HEK293 (cell line): ENCODE results near the gene PHLDB3.
A peak's percentile ranks its signal among the peaks of the same experiment; 100 is the strongest.

Experiments used
- IKZF3 ChIP-seq: fragments of 450-650 bp; IDR thresholded peaks from 2 replicates; pipeline ENCODE4 v1.5.0; 2018; ENCODE audit warnings: missing biosample characterization, mild to moderate bottlenecking, missing genetic modification characterization, moderate library complexity
- PRDM1 ChIP-seq: fragments of 450-650 bp; formaldehyde crosslinking; IDR thresholded peaks from 2 replicates; pipeline ENCODE4; 2016; ENCODE audit warnings: missing biosample characterization, missing genetic modification characterization
- YY1 ChIP-seq: fragments of 450-650 bp; formaldehyde crosslinking; IDR thresholded peaks from 2 replicates; pipeline ENCODE4 v1.5.1; 2018; ENCODE audit warnings: missing biosample characterization, missing genetic modification characterization
- ZNF114 ChIP-seq: fragments of 450-650 bp; formaldehyde crosslinking; IDR thresholded peaks from 2 replicates; pipeline ENCODE4 v1.5.0; 2017; ENCODE audit warnings: missing biosample characterization, missing genetic modification characterization
- ZNF133 ChIP-seq: fragments of 450-650 bp; formaldehyde crosslinking; IDR thresholded peaks from 2 replicates; pipeline ENCODE4 v1.5.1; 2016; ENCODE audit warnings: missing biosample characterization, missing genetic modification characterization
- ZNF16 ChIP-seq: fragments of 450-650 bp; formaldehyde crosslinking; IDR thresholded peaks from 2 replicates; pipeline ENCODE4 v1.5.1; 2016; ENCODE audit warnings: low read depth, missing biosample characterization, missing genetic modification characterization
- ZNF274 ChIP-seq, 2 experiments: fragments of 200-500 bp in 1 of 2; fragments of 450-650 bp in 1 of 2; sonication (Bioruptor generic) in 1 of 2; formaldehyde crosslinking in 1 of 2; IDR thresholded peaks; 2 replicates each; pipeline versions ENCODE4 v1.5.1 to v1.6.1; 2014 to 2016; ENCODE audit warnings: borderline replicate concordance in 1 of 2, inconsistent platforms in 1 of 2, low read length in 1 of 2, missing biosample characterization in 1 of 2, missing genetic modification characterization in 1 of 2
- ZNF335 ChIP-seq: fragments of 450-650 bp; formaldehyde crosslinking; conservative IDR thresholded peaks from 2 replicates; pipeline ENCODE4 v1.5.1; 2016; ENCODE audit warnings: missing biosample characterization, missing genetic modification characterization
- ZNF37A ChIP-seq: fragments of 450-650 bp; IDR thresholded peaks from 2 replicates; pipeline ENCODE4 v1.5.1; 2018; ENCODE audit warnings: missing biosample characterization, missing genetic modification characterization
- ZNF391 ChIP-seq: fragments of 450-650 bp; formaldehyde crosslinking; IDR thresholded peaks from 2 replicates; pipeline ENCODE4 v1.5.1; 2016; ENCODE audit warnings: low read depth, missing biosample characterization, missing genetic modification characterization, borderline replicate concordance
- ZNF404 ChIP-seq: fragments of 450-650 bp; formaldehyde crosslinking; IDR thresholded peaks from 2 replicates; pipeline ENCODE4 v1.5.1; 2017; ENCODE audit warnings: missing biosample characterization, missing genetic modification characterization
- ZNF654 ChIP-seq: fragments of 450-650 bp; formaldehyde crosslinking; IDR thresholded peaks from 2 replicates; pipeline ENCODE4 v1.5.1; 2016; ENCODE audit warnings: low read depth, missing biosample characterization, missing genetic modification characterization
- ZNF768 ChIP-seq: fragments of 450-650 bp; formaldehyde crosslinking; IDR thresholded peaks from 2 replicates; pipeline ENCODE4 v1.5.1; 2018; ENCODE audit warnings: missing biosample characterization, mild to moderate bottlenecking, missing genetic modification characterization
- ZXDB ChIP-seq: fragments of 450-650 bp; formaldehyde crosslinking; IDR thresholded peaks from 2 replicates; pipeline ENCODE4 v1.5.1; 2016; ENCODE audit warnings: missing biosample characterization, missing genetic modification characterization
- TF ChIP-seq, protein P1 (sequence below): fragments of 450-650 bp; IDR thresholded peaks from 2 replicates; pipeline ENCODE4 v1.5.1; 2018; ENCODE audit warnings: missing biosample characterization, missing genetic modification characterization
- TF ChIP-seq, protein P2 (sequence below): fragments of 450-650 bp; formaldehyde crosslinking; IDR thresholded peaks from 2 replicates; pipeline ENCODE4 v1.5.1; 2017; ENCODE audit warnings: missing biosample characterization, missing genetic modification characterization
- TF ChIP-seq, protein P3 (sequence below): fragments of 450-650 bp; formaldehyde crosslinking; IDR thresholded peaks from 2 replicates; pipeline ENCODE4 v1.5.1; 2016; ENCODE audit warnings: missing biosample characterization, missing genetic modification characterization
- TF ChIP-seq, protein P4 (sequence below): fragments of 450-650 bp; formaldehyde crosslinking; IDR thresholded peaks from 2 replicates; pipeline ENCODE4 v1.5.1; 2016; ENCODE audit warnings: missing biosample characterization, missing genetic modification characterization
- TF ChIP-seq, protein P5 (sequence below): fragments of 450-650 bp; IDR thresholded peaks from 2 replicates; pipeline ENCODE4 v1.5.1; 2018; ENCODE audit warnings: missing biosample characterization, mild to moderate bottlenecking, missing genetic modification characterization
- TF ChIP-seq, protein P6 (sequence below): fragments of 450-650 bp; formaldehyde crosslinking; IDR thresholded peaks from 2 replicates; pipeline ENCODE4 v1.5.1; 2016; ENCODE audit warnings: missing biosample characterization, missing genetic modification characterization
- TF ChIP-seq, protein P7 (sequence below): fragments of 450-650 bp; formaldehyde crosslinking; IDR thresholded peaks from 2 replicates; pipeline ENCODE4 v1.5.1; 2016; ENCODE audit warnings: missing biosample characterization, missing genetic modification characterization
- TF ChIP-seq, protein P8 (sequence below): fragments of 450-650 bp; formaldehyde crosslinking; IDR thresholded peaks from 2 replicates; pipeline ENCODE4 v1.5.1; 2016; ENCODE audit warnings: missing biosample characterization, missing genetic modification characterization
- TF ChIP-seq, protein P9 (sequence below): fragments of 450-650 bp; formaldehyde crosslinking; IDR thresholded peaks from 2 replicates; pipeline ENCODE4 v1.5.1; 2016; ENCODE audit warnings: missing biosample characterization, missing genetic modification characterization

The PHLDB3 gene

DNA sequence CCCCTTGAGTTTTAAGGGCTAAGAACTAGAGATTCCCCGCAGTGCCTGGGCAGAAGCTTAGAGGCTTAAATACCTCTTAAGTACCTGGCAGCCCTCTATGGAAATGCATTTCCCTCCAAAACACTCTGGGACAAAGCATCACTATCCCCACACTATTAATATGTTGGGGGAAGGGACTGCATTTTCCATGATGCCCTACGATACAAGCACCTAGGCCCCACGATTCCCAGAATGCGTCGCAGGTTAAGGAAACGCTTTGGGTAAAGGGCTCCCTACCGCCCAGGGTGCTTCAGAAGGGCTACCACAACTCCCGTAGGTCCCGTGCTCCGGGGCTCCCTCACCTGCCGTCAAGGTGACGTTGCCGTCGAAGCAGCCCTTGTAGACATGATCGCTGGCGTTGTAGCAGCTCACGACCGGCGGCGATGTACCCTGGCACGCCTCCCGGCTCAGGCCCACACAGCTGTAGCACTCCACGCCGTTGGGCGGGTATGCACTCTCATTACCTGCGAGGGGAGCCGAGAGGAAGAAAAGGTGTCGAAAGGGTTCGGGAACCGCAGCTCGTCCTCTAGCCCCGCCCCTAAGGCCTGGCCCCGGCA, 41.7 kb downstream of the PHLDB3 start (continued):
- TF ChIP-seq, protein P1, sequence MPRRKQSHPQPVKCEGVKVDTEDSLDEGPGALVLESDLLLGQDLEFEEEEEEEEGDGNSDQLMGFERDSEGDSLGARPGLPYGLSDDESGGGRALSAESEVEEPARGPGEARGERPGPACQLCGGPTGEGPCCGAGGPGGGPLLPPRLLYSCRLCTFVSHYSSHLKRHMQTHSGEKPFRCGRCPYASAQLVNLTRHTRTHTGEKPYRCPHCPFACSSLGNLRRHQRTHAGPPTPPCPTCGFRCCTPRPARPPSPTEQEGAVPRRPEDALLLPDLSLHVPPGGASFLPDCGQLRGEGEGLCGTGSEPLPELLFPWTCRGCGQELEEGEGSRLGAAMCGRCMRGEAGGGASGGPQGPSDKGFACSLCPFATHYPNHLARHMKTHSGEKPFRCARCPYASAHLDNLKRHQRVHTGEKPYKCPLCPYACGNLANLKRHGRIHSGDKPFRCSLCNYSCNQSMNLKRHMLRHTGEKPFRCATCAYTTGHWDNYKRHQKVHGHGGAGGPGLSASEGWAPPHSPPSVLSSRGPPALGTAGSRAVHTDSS: no peak; the same call in 1 of the 2 replicates
- TF ChIP-seq, protein P2, sequence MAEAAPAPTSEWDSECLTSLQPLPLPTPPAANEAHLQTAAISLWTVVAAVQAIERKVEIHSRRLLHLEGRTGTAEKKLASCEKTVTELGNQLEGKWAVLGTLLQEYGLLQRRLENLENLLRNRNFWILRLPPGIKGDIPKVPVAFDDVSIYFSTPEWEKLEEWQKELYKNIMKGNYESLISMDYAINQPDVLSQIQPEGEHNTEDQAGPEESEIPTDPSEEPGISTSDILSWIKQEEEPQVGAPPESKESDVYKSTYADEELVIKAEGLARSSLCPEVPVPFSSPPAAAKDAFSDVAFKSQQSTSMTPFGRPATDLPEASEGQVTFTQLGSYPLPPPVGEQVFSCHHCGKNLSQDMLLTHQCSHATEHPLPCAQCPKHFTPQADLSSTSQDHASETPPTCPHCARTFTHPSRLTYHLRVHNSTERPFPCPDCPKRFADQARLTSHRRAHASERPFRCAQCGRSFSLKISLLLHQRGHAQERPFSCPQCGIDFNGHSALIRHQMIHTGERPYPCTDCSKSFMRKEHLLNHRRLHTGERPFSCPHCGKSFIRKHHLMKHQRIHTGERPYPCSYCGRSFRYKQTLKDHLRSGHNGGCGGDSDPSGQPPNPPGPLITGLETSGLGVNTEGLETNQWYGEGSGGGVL (tag by site-specific recombination): peak; percentile 65
- TF ChIP-seq ZNF274 (IDR thresholded peaks at IDR 0.05; ENCODE audit: low read length) (no peak), ZNF274 (tag by site-specific recombination; IDR thresholded peaks at IDR 0.05; ENCODE audit: borderline replicate concordance) (no peak), ZXDB (tag by site-specific recombination) (no peak; the same call in none of the 2 replicates), ZNF114 (tag by site-specific recombination) (no peak), ZNF391 (tag by site-specific recombination) (no peak), ZNF768 (no peak), ZNF37A (tag by site-specific recombination) (no peak), ZNF16 (tag by site-specific recombination) (no peak), IKZF3 (tag by site-specific recombination) (no peak), ZNF404 (tag by site-specific recombination) (no peak), ZNF654 (tag by site-specific recombination) (no peak), YY1 (tag by site-specific recombination) (no peak), ZNF133 (peak; percentile 27; the same call in 1 of the 2 replicates), PRDM1 (tag by site-specific recombination) (peak; percentile 47; the same call in 1 of the 2 replicates), ZNF335 (no peak)
- TF ChIP-seq, protein P3, sequence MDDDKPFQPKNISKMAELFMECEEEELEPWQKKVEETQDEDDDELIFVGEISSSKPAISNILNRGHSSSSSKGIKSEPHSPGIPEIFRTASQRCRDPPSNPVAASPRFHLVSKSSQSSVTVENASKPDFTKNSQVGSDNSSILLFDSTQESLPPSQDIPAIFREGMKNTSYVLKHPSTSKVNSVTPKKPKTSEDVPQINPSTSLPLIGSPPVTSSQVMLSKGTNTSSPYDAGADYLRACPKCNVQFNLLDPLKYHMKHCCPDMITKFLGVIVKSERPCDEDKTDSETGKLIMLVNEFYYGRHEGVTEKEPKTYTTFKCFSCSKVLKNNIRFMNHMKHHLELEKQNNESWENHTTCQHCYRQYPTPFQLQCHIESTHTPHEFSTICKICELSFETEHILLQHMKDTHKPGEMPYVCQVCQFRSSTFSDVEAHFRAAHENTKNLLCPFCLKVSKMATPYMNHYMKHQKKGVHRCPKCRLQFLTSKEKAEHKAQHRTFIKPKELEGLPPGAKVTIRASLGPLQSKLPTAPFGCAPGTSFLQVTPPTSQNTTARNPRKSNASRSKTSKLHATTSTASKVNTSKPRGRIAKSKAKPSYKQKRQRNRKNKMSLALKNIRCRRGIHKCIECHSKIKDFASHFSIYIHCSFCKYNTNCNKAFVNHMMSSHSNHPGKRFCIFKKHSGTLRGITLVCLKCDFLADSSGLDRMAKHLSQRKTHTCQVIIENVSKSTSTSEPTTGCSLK (tag by site-specific recombination): no peak
- TF ChIP-seq, protein P4, sequence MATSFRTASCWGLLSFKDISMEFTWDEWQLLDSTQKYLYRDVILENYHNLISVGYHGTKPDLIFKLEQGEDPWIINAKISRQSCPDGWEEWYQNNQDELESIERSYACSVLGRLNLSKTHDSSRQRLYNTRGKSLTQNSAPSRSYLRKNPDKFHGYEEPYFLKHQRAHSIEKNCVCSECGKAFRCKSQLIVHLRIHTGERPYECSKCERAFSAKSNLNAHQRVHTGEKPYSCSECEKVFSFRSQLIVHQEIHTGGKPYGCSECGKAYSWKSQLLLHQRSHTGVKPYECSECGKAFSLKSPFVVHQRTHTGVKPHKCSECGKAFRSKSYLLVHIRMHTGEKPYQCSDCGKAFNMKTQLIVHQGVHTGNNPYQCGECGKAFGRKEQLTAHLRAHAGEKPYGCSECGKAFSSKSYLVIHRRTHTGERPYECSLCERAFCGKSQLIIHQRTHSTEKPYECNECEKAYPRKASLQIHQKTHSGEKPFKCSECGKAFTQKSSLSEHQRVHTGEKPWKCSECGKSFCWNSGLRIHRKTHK (tag by site-specific recombination): no peak
- TF ChIP-seq, protein P5, sequence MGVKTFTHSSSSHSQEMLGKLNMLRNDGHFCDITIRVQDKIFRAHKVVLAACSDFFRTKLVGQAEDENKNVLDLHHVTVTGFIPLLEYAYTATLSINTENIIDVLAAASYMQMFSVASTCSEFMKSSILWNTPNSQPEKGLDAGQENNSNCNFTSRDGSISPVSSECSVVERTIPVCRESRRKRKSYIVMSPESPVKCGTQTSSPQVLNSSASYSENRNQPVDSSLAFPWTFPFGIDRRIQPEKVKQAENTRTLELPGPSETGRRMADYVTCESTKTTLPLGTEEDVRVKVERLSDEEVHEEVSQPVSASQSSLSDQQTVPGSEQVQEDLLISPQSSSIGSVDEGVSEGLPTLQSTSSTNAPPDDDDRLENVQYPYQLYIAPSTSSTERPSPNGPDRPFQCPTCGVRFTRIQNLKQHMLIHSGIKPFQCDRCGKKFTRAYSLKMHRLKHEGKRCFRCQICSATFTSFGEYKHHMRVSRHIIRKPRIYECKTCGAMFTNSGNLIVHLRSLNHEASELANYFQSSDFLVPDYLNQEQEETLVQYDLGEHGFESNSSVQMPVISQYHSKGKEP (tag by site-specific recombination): no peak
- TF ChIP-seq, protein P6, sequence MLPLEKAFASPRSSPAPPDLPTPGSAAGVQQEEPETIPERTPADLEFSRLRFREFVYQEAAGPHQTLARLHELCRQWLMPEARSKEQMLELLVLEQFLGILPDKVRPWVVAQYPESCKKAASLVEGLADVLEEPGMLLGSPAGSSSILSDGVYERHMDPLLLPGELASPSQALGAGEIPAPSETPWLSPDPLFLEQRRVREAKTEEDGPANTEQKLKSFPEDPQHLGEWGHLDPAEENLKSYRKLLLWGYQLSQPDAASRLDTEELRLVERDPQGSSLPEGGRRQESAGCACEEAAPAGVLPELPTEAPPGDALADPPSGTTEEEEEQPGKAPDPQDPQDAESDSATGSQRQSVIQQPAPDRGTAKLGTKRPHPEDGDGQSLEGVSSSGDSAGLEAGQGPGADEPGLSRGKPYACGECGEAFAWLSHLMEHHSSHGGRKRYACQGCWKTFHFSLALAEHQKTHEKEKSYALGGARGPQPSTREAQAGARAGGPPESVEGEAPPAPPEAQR: 0 out of 2 replicates have a peak, but pooled peaks have one; percentile 53
- TF ChIP-seq, protein P7, sequence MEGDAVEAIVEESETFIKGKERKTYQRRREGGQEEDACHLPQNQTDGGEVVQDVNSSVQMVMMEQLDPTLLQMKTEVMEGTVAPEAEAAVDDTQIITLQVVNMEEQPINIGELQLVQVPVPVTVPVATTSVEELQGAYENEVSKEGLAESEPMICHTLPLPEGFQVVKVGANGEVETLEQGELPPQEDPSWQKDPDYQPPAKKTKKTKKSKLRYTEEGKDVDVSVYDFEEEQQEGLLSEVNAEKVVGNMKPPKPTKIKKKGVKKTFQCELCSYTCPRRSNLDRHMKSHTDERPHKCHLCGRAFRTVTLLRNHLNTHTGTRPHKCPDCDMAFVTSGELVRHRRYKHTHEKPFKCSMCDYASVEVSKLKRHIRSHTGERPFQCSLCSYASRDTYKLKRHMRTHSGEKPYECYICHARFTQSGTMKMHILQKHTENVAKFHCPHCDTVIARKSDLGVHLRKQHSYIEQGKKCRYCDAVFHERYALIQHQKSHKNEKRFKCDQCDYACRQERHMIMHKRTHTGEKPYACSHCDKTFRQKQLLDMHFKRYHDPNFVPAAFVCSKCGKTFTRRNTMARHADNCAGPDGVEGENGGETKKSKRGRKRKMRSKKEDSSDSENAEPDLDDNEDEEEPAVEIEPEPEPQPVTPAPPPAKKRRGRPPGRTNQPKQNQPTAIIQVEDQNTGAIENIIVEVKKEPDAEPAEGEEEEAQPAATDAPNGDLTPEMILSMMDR (tag by site-specific recombination): peak; percentile 47
- TF ChIP-seq, protein P8, sequence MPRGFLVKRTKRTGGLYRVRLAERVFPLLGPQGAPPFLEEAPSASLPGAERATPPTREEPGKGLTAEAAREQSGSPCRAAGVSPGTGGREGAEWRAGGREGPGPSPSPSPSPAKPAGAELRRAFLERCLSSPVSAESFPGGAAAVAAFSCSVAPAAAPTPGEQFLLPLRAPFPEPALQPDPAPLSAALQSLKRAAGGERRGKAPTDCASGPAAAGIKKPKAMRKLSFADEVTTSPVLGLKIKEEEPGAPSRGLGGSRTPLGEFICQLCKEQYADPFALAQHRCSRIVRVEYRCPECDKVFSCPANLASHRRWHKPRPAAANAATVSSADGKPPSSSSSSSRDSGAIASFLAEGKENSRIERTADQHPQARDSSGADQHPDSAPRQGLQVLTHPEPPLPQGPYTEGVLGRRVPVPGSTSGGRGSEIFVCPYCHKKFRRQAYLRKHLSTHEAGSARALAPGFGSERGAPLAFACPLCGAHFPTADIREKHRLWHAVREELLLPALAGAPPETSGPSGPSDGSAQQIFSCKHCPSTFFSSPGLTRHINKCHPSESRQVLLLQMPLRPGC (tag by site-specific recombination): no peak
- TF ChIP-seq, protein P9, sequence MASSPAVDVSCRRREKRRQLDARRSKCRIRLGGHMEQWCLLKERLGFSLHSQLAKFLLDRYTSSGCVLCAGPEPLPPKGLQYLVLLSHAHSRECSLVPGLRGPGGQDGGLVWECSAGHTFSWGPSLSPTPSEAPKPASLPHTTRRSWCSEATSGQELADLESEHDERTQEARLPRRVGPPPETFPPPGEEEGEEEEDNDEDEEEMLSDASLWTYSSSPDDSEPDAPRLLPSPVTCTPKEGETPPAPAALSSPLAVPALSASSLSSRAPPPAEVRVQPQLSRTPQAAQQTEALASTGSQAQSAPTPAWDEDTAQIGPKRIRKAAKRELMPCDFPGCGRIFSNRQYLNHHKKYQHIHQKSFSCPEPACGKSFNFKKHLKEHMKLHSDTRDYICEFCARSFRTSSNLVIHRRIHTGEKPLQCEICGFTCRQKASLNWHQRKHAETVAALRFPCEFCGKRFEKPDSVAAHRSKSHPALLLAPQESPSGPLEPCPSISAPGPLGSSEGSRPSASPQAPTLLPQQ (tag by site-specific recombination): peak; percentile 16; the same call in 1 of the 2 replicates
